WTC11 (cell line): ENCODE data around the gene LIMS1. TPM values are rescaled to one million over a fixed set of nuclear protein-coding genes. Genes with fewer than 3 reads are reported as not detected.

Source experiments
- ATAC-seq: fragments of 200-7000 bp; cut with Tn5 transposase; 2 replicates; pipeline ENCODE4 v1.10.0; 2021; ENCODE audit warnings: mild to moderate bottlenecking, moderate library complexity
- CTCF ChIA-PET: fragments of 300-600 bp; sonication (Branson Sonifier 250); formaldehyde crosslinking; loops from one replicate; lab custom pipeline; 2021; ENCODE audit warnings: antibody characterized with exemption; lab: Charles Lee
- POLR2A ChIA-PET: fragments of 350-600 bp; sonication (Branson Sonifier 250); formaldehyde crosslinking; loops from one replicate; lab custom pipeline; 2021; ENCODE audit warnings: antibody characterized with exemption; lab: Charles Lee
- DNase-seq: peaks from one replicate; pipeline ENCODE4 v3.0.0; 2021; ENCODE audit warnings: low spot score
- H3K27ac Mint-ChIP-seq: 2 replicates; pipeline ENCODE4 v1.8.0; 2021; ENCODE audit warnings: mixed read lengths
- H3K27me3 Mint-ChIP-seq: 2 replicates; pipeline ENCODE4 v1.8.0; 2021; ENCODE audit warnings: low read depth, mild to moderate bottlenecking, moderate library complexity, mixed read lengths
- H3K36me3 Mint-ChIP-seq: 2 replicates; pipeline ENCODE4 v1.8.0; 2021; ENCODE audit warnings: mixed read lengths
- H3K4me1 Mint-ChIP-seq: 2 replicates; pipeline ENCODE4 v1.8.0; 2022; ENCODE audit warnings: mixed read lengths
- H3K4me3 Mint-ChIP-seq: 2 replicates; pipeline ENCODE4 v1.8.0; 2021; ENCODE audit warnings: mild to moderate bottlenecking, moderate library complexity, mixed read lengths
- H3K9me3 Mint-ChIP-seq: 2 replicates; pipeline ENCODE4 v1.8.0; 2021; ENCODE audit warnings: mixed read lengths
- ATF1 ChIP-seq: sonication (generic); formaldehyde crosslinking; IDR thresholded peaks from 2 replicates; pipeline ENCODE4 v1.8.1; 2023; ENCODE audit warnings: mild to moderate bottlenecking, moderate library complexity, missing genetic modification reagents
- ATF6 ChIP-seq: sonication (generic); formaldehyde crosslinking; IDR thresholded peaks from 2 replicates; pipeline ENCODE4 v1.8.1; 2023; ENCODE audit warnings: mild to moderate bottlenecking, missing genetic modification reagents
- CREM ChIP-seq: sonication (generic); formaldehyde crosslinking; IDR thresholded peaks from 2 replicates; pipeline ENCODE4 v1.8.1; 2022; ENCODE audit warnings: mild to moderate bottlenecking, missing genetic modification reagents, moderate library complexity
- E2F4 ChIP-seq: sonication (generic); formaldehyde crosslinking; IDR thresholded peaks from 2 replicates; pipeline ENCODE4 v1.8.1; 2022; ENCODE audit warnings: low read depth, mild to moderate bottlenecking, moderate library complexity, missing genetic modification reagents, borderline replicate concordance
- ESRRA ChIP-seq: sonication (generic); formaldehyde crosslinking; IDR thresholded peaks from 2 replicates; pipeline ENCODE4 v1.8.1; 2022; ENCODE audit warnings: mild to moderate bottlenecking, missing genetic modification reagents, borderline replicate concordance
- ETV6 ChIP-seq: sonication (generic); formaldehyde crosslinking; IDR thresholded peaks from 2 replicates; pipeline ENCODE4 v1.8.1; 2022; ENCODE audit warnings: mild to moderate bottlenecking, missing genetic modification reagents
- FOXJ3 ChIP-seq: sonication (generic); formaldehyde crosslinking; IDR thresholded peaks from 2 replicates; pipeline ENCODE4 v1.9.0; 2021; ENCODE audit warnings: missing genetic modification reagents, mild to moderate bottlenecking, borderline replicate concordance
- FOXK1 ChIP-seq: sonication (generic); formaldehyde crosslinking; IDR thresholded peaks from 2 replicates; pipeline ENCODE4 v1.8.0; 2022; ENCODE audit warnings: mild to moderate bottlenecking, moderate library complexity, missing genetic modification reagents
- FOXP1 ChIP-seq: sonication (generic); formaldehyde crosslinking; IDR thresholded peaks from 2 replicates; pipeline ENCODE4 v1.8.0; 2022; ENCODE audit warnings: missing genetic modification reagents, mild to moderate bottlenecking, moderate library complexity, borderline replicate concordance
- GABPB1 ChIP-seq: sonication (generic); formaldehyde crosslinking; IDR thresholded peaks from 2 replicates; pipeline ENCODE4 v1.8.1; 2023; ENCODE audit warnings: mild to moderate bottlenecking, missing genetic modification reagents
- HMGA2 ChIP-seq: fragments of 250-450 bp; sonication (Bioruptor Pico); IDR thresholded peaks from 2 replicates; pipeline ENCODE4 v1.4.0; 2021; ENCODE audit warnings: mild to moderate bottlenecking, moderate library complexity
- JAZF1 ChIP-seq: fragments of 250-450 bp; sonication (Bioruptor Pico); IDR thresholded peaks from 2 replicates; pipeline ENCODE4 v1.9.0; 2021; ENCODE audit warnings: moderate library complexity, mild to moderate bottlenecking, inconsistent platforms
- JUN ChIP-seq: sonication (generic); formaldehyde crosslinking; IDR thresholded peaks from 2 replicates; pipeline ENCODE4 v1.8.0; 2023; ENCODE audit warnings: mild to moderate bottlenecking, missing genetic modification reagents
- NFATC4 ChIP-seq: fragments of 250-450 bp; sonication (Bioruptor Pico); IDR thresholded peaks from 2 replicates; pipeline ENCODE4 v1.9.0; 2021; ENCODE audit warnings: mild to moderate bottlenecking
- NR3C1 ChIP-seq: sonication (generic); formaldehyde crosslinking; conservative IDR thresholded peaks from 2 replicates; pipeline ENCODE4 v1.8.1; 2023; ENCODE audit warnings: low read depth, mild to moderate bottlenecking, missing genetic modification reagents
- RELA ChIP-seq: sonication (generic); formaldehyde crosslinking; IDR thresholded peaks from 2 replicates; pipeline ENCODE4 v1.8.1; 2022; ENCODE audit warnings: missing genetic modification reagents, mild to moderate bottlenecking, borderline replicate concordance
- RORB ChIP-seq: fragments of 250-450 bp; sonication (Bioruptor Pico); IDR thresholded peaks from 2 replicates; pipeline ENCODE4 v1.9.0; 2021; ENCODE audit warnings: mild to moderate bottlenecking
- TEAD1 ChIP-seq: sonication (generic); formaldehyde crosslinking; IDR thresholded peaks from 2 replicates; pipeline ENCODE4 v1.8.0; 2022; ENCODE audit warnings: mild to moderate bottlenecking, missing genetic modification reagents
- TP53 ChIP-seq: sonication (generic); formaldehyde crosslinking; IDR thresholded peaks from 2 replicates; pipeline ENCODE4 v1.8.1; 2023; ENCODE audit warnings: mild to moderate bottlenecking, missing genetic modification reagents
- USF1 ChIP-seq: sonication (generic); formaldehyde crosslinking; IDR thresholded peaks from 2 replicates; pipeline ENCODE4 v1.8.0; 2022; ENCODE audit warnings: mild to moderate bottlenecking, missing genetic modification reagents
- ZNF219 ChIP-seq: sonication (generic); formaldehyde crosslinking; IDR thresholded peaks from 2 replicates; pipeline ENCODE4 v1.8.0; 2023; ENCODE audit warnings: missing genetic modification reagents, mild to moderate bottlenecking, borderline replicate concordance
- ZNF232 ChIP-seq: sonication (generic); formaldehyde crosslinking; IDR thresholded peaks from 2 replicates; pipeline ENCODE4 v1.8.0; 2022; ENCODE audit warnings: mild to moderate bottlenecking, missing genetic modification reagents
- ZNF263 ChIP-seq: sonication (generic); formaldehyde crosslinking; IDR thresholded peaks from 2 replicates; pipeline ENCODE4 v1.8.1; 2022; ENCODE audit warnings: low read depth, mild to moderate bottlenecking, moderate library complexity, missing genetic modification reagents
- ZNF416 ChIP-seq: fragments of 250-450 bp; sonication (Bioruptor Pico); IDR thresholded peaks from 2 replicates; pipeline ENCODE4 v1.9.0; 2021; ENCODE audit warnings: mild to moderate bottlenecking, inconsistent platforms
- ZNF423 ChIP-seq: fragments of 250-450 bp; sonication (Bioruptor Pico); IDR thresholded peaks from 2 replicates; pipeline ENCODE4 v2.1.2; 2022; ENCODE audit warnings: mild to moderate bottlenecking, moderate library complexity
- ZNF425 ChIP-seq: fragments of 250-450 bp; sonication (Bioruptor Pico); conservative IDR thresholded peaks from 2 replicates; pipeline ENCODE4 v1.9.0; 2021; ENCODE audit warnings: mild to moderate bottlenecking
- total RNA-seq: library from RNA; stranded (reverse); gene quantifications from 3 replicates; pipeline ENCODE4 v1.2.3, GENCODE V29; 2021

The LIMS1 gene
- total RNA-seq, 1 experiment from 2014 or later: 50.6 TPM

- no peak for DNase-seq
- CTCF ChIA-PET: no interaction called here
- Mint-ChIP-seq H3K9me3 (peaks cover 4% of the 10 kb centered on the region; the same call in 1 of the 2 replicates), H3K27me3 (no peaks in the 10 kb centered on the region)
- TF ChIP-seq RELA (CRISPR knock-in tag): no peak
- TF ChIP-seq, all 79 proteins: peak for 0
- H3K36me3 Mint-ChIP-seq: no peaks in the 10 kb centered on the region
- no peak overlapping the region for H3K4me3 Mint-ChIP-seq
- no peak overlapping the region for H3K27ac Mint-ChIP-seq
- no peak for ATAC-seq
- POLR2A ChIA-PET: no interaction called here
- H3K4me1 Mint-ChIP-seq: no peaks in the 10 kb centered on the region
These were observed 167.5 kb downstream of the LIMS1 start for GRCh38 chr2:108701806-108702205.

- Mint-ChIP-seq H3K36me3 (no peaks in the 10 kb centered on the region), H3K27ac (no peak overlapping the region), H3K4me3 (no peak overlapping the region), H3K4me1 (no peaks in the 10 kb centered on the region), H3K9me3 (peaks cover 4% of the 10 kb centered on the region; the same call in 1 of the 2 replicates), H3K27me3 (no peaks in the 10 kb centered on the region; the same call in 1 of the 2 replicates)
- ATAC-seq: no peak
- DNase-seq: no peak
- TF ChIP-seq NFATC4 (CRISPR knock-in tag): no peak
- TF ChIP-seq CREM (CRISPR knock-in tag): no peak
- TF ChIP-seq ZNF232: no peak
- no peak for TF ChIP-seq ZNF219 (CRISPR knock-in tag)
- TF ChIP-seq RORB: no peak
- no peak for TF ChIP-seq ZNF425 (CRISPR knock-in tag)
- TF ChIP-seq JUN: no peak
- no peak for TF ChIP-seq TEAD1 (CRISPR knock-in tag)
- no peak for TF ChIP-seq JAZF1
- TF ChIP-seq GABPB1 (CRISPR knock-in tag): no peak
- no peak for TF ChIP-seq FOXJ3 (CRISPR knock-in tag)
- TF ChIP-seq ESRRA: no peak
- no peak for TF ChIP-seq ETV6 (CRISPR knock-in tag)
- TF ChIP-seq ATF6 (CRISPR knock-in tag): no peak
- TF ChIP-seq HMGA2 (CRISPR knock-in tag): no peak
- TF ChIP-seq USF1 (CRISPR knock-in tag): no peak
- TF ChIP-seq ZNF416: no peak
- TF ChIP-seq ZNF263: no peak
- TF ChIP-seq E2F4: no peak
- no peak for TF ChIP-seq RELA (CRISPR knock-in tag)
- ChIA-PET CTCF (no interaction called here), POLR2A (no interaction called here)
These were observed 170.6 kb downstream of the LIMS1 start for GRCh38 chr2:108704871-108705270.

GRCh38 chr2:108707300-108707699 lies 173.0 kb downstream of the LIMS1 start:
- Mint-ChIP-seq H3K4me3 (no peak overlapping the region), H3K4me1 (no peaks in the 10 kb centered on the region), H3K9me3 (peaks cover 4% of the 10 kb centered on the region; the same call in 1 of the 2 replicates), H3K27me3 (no peaks in the 10 kb centered on the region; the same call in none of the 2 replicates), H3K36me3 (no peaks in the 10 kb centered on the region), H3K27ac (no peak overlapping the region)
- DNase-seq: no peak
- CTCF ChIA-PET: no interaction called here
- POLR2A ChIA-PET: no interaction called here
- ATAC-seq: no peak
- TF ChIP-seq NFATC4 (CRISPR knock-in tag) (no peak), ZNF219 (CRISPR knock-in tag) (no peak), USF1 (CRISPR knock-in tag) (no peak), ZNF423 (CRISPR knock-in tag) (no peak), NR3C1 (CRISPR knock-in tag) (no peak), ATF1 (CRISPR knock-in tag) (no peak), CREM (CRISPR knock-in tag) (no peak), TP53 (CRISPR knock-in tag) (no peak), FOXP1 (CRISPR knock-in tag) (no peak), FOXK1 (CRISPR knock-in tag) (no peak), ATF6 (CRISPR knock-in tag) (no peak), GABPB1 (CRISPR knock-in tag) (no peak)
